Right ventricle myocardium superior (tissue), 1 donor: Measurements from ENCODE around the gene GPN2. TPM values are rescaled to one million over a fixed set of nuclear protein-coding genes. Genes with fewer than 3 reads are reported as not detected.

ENCODE experiments used
- ATAC-seq: fragments of 200-7000 bp; cut with Tn5 transposase; one replicate; pipeline ENCODE4 v1.9.1; 2020; ENCODE audit warnings: mild to moderate bottlenecking; ENCODE audit not compliant: poor library complexity
- DNase-seq: peaks from one replicate; pipeline ENCODE4 v3.0.0-alpha.2; 2020
- intact Hi-C: fragments of 100-400 bp; cut with DNase I; formaldehyde crosslinking; loops from one replicate; pipeline ENCODE4 v1.11.2; 2022
- long read RNA-seq: library from polyadenylated mRNA; unstranded; transcript quantifications from one replicate; pipeline ENCODE4 v2.0.0, GENCODE V29; 2021
- total RNA-seq: library from RNA; stranded (reverse); fragmentation: NEBNext Ultra II Directional; extraction: Animal tissue kit (Norgen Biotek cat#: 25700); gene quantifications from one replicate; pipeline ENCODE4 v1.2.1, GENCODE V29; 2021
- donor health status: DM: no; HTN: yes; CAD: no; lungs with severe emphysema.

GPN2 gene
- total RNA-seq, result 15.7 TPM
- long read RNA-seq, full-length matches to known transcripts, result 18 of 19 reads
- long read RNA-seq, partial matches to known transcripts, result 0 of 19 reads
- long read RNA-seq, other reads (novel, unspliced or antisense), result 1 of 19 reads

DNA sequence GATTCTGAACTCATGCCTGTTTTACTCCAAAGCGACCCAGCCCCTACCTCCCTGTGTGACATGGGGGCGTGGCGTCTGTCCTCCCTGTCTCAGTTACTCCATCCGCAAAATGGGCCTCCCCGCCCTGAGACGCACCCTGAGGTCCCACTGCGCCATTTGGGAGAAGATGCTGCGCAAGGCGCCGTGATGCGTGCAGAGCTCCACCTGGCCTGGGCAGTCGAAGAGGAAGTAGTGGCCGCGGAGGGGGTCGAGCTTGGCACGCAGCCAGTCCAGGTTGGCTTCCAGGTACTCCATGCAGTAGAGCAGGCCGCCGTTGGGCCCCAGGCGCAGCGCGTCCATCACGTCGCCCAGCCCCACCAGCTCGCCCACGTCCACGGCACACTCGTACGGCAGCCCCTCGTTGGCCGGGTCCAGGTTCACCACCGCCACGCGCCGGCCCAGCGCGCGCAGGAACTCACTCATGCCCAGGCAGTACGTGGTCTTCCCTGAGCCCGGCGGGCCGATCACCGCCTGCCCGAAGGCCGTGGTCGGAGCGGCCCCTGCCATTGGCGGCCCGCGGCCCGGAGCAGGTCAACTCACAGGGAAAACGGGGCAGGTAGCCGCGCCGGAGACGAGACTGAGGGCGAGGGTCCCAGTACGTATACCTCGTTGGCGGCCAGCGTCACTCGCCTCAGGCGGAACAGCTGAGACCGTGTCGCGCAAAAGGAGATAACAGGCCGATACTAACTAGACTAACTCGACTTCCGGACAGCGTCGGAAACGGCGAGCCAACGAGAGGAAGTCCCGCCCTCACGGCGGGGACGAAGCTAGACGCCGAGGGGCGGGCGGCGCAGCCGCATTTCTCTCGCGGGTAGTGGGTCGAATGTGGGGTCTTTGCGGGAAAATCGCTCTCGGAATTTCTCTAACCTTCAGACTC lies at the start of gene GPN2:
Gene GPN2 (minus strand): TSS at position 733 of the 916 bp plus-strand sequence. CDS start 187 bp downstream, at position 546.
- DNase-seq, result peak; percentile 89
- ATAC-seq, result peak; percentile 95
- intact Hi-C loops, result no loop called here

DNA sequence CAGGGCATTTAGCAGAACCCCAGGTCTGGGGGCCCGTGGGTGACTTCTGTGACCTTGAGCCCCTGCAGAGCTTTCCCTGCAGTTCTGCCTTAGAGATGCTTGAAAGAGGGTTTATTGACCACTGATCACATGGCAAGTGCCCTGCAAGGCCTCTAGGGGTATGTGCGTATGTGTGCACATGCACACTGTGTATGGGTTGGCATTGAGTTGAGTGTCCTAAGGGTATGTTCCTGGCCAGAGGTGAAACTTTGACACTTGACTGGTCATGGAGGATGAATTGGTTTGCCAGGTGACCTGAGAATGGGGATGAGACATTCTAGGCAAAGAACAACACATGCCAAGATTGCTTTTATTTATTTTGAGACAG lies 48.6 kb upstream of the GPN2 start:
- intact Hi-C loops, result no loop called here
- DNase-seq, result no peak
- peak; percentile 4 for ATAC-seq

DNA sequence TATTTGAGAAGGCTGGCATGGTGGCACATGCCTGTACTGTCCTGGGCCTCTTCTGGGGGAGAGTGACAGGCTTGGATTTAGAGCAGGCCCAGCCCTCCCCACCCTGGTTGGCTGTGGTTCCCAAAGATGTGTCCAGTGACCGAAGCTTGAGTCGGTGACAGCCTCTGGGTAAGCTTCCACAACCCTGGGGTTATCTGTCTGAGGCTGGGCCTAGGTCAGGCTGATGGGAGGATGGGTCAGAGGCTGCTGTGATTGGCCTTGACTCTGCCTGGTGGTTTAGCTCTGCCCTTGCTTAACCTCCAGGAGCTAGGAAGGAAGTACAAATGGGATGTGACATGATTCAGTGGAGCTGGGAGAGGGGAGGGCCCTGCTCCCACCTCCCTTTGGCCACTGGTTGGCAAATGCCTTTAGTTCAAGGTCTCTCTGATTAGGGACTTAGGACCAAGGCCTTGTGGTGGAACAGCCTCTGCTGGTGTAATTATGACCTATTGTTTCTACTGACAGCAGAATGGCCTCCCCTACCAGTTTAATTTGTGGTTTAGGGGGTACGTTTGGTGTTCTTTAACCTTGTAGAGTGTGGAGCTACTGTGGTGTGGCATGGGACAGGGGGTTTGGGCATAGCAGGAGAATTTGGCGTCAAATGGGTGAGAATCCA lies 48.0 kb upstream of the GPN2 start:
- DNase-seq (peak; percentile 50), ATAC-seq (peak; percentile 76)
- intact Hi-C loops, result no loop called here

DNA sequence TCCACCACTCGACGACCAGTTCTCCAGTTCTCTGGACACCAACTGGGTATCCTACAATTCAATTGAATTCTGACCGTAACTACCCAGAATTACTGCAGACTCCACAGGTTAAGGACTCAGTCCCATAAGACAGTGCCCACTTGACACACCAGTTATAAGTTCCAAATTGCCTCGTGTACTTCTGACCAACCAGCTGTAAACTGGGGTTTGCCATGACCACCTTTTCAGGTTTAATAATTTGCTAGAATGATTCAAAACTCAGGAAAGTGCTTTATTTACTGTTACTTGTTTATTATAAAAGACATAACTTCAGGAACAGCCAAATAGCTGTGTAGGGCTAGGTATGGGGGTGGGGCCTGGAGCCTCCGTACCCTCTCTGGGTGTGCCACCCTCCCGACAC lies 46.7 kb upstream of the GPN2 start:
- intact Hi-C loops, result no loop called here
- DNase-seq (no peak), ATAC-seq (no peak)

DNA sequence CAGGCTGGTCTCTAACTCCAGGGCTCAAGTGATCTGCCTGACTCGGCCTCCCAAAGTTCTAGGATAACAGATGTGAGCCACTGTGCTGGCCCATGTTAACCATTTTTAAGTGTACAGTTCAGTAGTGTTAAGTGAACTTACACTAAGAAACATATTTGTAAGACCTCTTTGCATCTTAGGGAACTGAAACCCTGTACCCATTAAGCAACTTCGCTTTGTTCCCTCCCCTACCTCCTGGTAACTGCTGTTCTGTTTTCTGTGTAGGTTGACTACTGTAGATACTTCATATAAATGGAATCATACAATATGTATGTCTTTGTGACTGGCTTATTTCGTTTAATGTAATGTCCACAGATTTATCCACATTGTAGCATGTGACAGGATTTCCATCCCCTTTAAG lies 42.4 kb upstream of the GPN2 start:
- intact Hi-C loops, result no loop called here
- DNase-seq (no peak), ATAC-seq (no peak)

DNA sequence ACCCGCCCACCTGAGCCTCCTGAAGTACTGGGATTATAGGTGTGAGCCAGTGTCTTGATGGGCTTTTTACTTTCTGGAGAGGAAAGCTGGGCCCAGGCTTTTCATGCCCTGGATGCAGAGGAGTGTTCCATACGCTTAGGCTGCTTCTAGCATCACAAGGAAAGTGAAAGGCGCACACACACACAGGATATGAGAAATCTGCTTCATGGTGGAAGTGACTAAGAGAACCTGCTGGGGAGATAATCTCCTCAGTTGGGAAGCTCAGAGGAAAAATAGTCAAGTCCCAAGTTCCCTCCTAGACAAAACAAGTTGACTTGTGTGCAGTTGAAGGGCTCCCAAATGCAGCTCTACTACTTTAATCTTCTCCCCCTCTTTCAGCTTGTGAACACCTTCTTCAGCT lies 33.6 kb upstream of the GPN2 start:
- intact Hi-C loops, result no loop called here
- DNase-seq, result no peak
- ATAC-seq, result no peak

DNA sequence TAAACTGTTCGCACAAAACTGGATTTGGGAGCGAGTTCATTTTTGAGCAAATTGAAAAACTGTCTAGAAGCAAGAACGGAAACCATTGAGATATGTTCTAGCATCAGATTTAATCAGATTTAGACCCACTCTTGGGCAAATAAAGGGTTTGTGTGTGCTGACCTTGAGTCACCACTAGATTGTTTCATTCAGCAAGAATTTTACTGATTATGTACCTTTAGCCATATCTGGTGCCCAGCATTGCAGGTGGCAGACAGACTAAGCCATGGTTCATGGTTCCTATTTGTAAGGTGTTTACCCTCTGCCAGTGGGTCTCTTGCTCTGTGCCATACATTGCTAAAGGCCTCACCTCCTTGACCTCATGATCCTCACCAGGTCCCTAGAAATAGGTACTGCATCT lies 32.8 kb upstream of the GPN2 start:
- DNase-seq (no peak), ATAC-seq (no peak)
- intact Hi-C loops, result no loop called here

DNA sequence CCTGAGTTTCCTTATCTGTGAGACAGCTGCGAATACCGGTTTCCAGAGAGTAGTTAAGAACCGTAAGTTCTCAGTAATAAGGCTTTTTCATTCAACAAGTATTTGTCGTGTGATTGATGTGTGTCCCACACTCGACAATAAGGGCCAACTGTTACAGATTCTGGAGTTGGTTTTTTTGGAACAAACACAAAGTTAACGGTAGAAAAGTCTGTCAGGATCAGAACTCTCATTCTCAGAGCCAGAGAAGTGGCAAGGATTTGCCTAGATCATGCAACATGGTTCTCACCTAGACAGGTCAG lies 32.3 kb upstream of the GPN2 start:
- DNase-seq (no peak), ATAC-seq (no peak)
- intact Hi-C loops, result no loop called here

DNA sequence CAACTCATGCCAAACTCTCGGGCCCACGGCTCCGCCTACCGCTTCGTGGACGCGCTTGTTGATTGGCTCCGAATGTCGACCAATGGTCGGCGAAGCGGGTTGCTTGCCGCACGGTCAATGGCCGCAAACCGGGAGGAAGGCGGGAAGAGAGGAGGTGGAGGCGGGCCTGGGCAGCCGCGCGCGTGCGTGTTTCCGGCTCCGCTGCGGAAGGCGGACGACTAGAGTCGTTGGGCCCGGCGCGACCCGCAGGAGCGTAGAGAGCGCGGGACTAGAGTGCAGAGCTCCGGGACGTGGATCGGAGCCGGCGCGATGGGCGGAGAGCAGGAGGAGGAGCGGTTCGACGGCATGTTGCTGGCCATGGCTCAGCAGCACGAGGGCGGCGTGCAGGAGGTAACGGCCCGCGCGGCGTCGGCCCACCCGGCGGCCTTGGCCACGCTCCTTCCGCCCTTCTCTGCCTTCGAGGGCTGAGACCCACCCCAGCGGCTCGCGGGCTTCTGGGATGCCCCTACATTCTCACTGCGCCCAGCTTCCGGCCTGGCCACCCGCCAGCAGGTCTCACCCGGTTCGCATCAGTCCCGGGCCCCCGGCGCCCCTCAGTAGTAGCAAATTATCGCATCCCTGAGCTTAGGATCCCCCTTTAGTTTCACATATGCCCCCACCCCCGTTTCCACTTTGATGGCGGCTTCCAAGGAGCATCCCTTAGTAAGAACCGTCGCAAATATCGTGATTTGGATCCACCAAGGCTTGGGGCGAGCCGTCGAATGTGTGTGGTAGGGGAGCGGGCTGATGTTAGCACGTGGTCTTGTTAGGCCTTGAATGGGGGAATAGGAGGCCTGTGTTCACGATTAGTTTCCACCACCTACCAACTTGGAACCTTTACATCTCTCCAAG lies 31.7 kb upstream of the GPN2 start, which contains the start of gene NUDC:
Gene NUDC (plus strand): TSS at position 204 of the 891 bp plus-strand sequence. CDS start 106 bp downstream, at position 310.
- ATAC-seq (peak; percentile 99), DNase-seq (peak; percentile 98)
- intact Hi-C loops, result no loop called here

DNA sequence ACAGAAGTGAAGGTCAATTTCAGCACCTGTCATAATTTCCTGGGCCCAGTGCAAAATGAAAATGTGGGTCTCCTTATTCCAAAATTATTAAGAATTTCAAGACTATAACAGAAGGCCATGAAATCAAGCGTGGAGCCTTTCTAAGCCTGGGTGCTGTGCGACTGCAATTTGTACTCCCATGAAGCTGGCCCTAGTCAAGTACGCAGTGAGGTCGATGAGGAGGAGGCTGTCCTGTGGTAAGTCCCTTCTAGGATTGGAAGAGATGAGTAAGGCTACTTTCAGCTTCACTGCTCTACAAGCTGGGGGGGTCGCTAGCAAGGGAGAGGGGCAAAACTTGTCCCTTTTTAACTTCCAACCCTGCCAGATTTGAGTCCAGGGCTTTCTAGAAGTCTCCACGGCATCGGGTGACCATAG lies 31.1 kb upstream of the GPN2 start:
- intact Hi-C loops, result no loop called here
- peak; percentile 35 for ATAC-seq
- DNase-seq, result no peak

DNA sequence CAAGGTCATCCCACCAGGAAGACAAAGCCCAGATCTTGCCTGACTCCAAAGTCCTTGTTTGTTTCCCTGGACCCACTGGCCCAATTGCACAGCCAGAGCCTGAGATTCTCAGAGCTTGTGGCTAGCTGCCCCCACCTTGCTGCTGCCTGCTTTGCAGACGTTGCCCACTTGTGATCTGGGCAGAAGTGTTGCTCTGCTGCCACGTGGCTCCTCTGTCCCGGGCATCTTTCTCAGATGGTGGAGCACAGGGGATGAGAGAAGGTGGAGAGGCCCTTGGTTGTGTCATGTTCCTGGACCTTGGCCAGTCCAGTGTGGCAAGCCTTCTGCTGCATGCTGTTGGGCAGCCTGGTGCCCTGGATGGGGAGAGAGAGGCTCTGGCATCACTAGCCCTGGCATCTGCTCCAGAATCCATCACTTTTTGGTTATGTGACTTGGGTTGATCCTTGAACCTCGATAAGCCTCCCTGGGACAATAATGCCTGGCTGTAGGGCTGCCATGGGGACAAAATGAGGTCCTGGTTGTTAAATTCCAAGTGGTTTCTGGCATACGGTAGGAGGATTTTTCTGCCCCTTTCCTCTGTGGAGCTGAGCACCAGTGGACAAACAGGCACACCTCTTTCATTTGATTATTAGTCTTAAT lies 25.2 kb upstream of the GPN2 start:
- intact Hi-C loops, result no loop called here
- ATAC-seq, result peak; percentile 61
- peak; percentile 57 for DNase-seq

DNA sequence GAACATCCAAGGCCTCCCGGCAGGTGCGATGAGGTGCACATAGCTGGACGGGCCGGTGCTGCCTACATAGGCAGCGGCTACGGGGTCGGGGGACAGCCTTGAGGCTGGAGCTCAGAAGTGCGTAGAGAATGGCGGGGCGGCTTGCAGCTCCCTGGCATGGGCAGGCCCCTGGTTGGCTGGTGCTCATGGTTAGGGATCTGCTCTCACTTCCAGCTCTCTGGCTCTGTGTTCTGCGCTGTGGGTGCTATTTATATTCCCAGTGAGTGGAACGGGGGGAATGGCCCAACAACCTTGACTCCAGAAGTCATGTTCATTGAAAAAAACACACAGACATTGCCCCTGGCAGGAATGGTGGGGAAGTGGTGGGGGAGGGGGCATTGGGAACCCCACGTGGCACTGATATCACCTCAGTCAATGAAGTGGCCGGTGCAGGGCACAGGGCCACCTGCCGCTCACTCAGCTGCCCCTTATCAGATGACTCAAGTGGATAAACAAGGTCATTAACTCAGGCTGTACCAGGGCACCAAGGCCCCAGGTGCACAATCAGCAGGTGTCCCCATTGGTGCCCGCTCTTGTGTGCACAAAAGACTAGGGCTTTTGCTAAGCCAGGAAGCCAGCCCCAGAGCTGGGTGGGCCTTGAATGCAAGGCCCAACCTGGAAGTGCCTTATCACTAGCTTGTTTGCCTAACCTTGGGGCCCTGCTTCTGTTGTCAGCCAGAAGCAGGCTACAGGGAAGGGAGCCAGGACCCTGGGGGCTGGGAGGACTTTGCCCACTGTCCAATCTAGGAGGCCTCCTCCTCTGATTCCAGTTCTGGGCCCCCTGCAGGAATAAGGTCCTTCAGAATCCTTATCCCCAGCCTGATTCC lies 23.9 kb upstream of the GPN2 start, which contains the start of gene NR0B2:
Gene NR0B2 (minus strand): TSS at position 222 of the 866 bp plus-strand sequence. CDS start 35 bp downstream, at position 187.
- DNase-seq (peak; percentile 75), ATAC-seq (peak; percentile 82)
- intact Hi-C loops, result no loop called here

DNA sequence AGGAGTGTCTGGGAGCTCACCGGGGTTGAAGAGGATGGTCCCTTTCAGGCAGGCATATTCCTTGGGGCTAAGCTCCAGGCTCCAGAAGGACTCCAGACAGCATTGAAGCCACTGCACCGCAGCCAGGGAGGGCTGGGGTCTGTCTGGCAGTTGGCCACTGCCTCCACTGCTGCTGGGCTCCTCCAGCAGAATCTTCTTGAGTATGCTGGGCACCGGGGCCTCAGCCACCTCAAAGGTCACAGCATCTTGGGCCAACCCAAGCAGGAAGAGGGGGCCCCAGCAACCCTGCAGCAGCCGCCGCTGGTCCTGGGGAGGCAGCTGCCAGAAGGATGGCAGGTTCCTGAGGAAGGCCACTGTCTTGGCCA lies 23.3 kb upstream of the GPN2 start:
- no peak for DNase-seq
- intact Hi-C loops, result no loop called here
- peak; percentile 11 for ATAC-seq

DNA sequence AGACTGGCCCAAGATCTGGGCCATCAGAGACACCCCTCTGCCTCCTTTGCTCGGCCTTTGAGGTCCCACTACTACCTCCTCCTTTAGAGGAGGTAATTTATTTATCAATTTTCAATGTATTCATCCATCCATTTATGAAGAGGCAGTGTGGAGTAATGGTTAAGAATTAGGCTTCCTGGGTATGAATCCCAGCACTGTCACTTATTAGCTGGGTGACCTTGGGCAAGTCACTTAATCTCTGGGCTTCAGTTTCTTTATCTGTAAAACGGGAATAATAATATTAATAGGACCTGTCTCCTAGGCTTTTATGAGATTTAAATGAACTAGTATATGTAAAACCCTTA lies 22.0 kb upstream of the GPN2 start:
- ATAC-seq, result no peak
- DNase-seq, result no peak
- intact Hi-C loops, result no loop called here

DNA sequence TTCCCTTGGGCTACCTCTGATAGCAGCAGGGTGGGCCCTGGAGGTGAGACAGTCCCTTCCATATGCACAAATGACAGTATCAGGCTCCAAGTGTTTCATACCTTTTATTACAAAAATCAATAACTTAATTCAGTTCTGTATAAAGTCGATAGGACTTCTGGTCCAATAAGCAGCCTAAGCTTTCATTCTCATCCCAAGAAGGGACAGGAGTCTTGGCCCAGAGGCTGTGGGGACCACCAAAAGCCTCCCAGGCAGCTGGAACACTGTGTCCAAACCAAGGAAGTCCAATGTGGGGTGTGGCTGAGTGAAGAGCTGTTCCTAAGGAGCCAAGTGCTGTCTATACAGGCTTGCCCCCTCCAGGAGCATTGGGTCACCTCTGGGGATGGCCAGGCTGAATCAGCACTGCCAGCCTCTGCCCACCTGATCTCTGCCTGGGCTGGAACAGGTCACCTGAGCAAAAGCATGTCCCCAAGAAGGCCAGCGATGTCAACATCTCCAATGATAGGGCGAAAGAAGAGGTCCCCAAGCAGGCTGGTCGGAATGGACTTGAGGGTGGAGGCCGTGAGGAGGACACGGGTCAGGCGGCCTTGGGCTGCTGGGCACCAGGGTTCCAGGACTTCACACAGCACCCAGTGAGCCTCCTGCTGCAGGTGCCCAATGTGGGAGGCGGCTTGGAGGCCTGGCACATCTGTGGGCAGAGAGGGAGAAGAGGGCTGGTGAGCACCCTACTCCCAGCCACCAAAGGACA lies 21.5 kb upstream of the GPN2 start:
- DNase-seq (no peak), ATAC-seq (no peak)
- intact Hi-C loops, result no loop called here

DNA sequence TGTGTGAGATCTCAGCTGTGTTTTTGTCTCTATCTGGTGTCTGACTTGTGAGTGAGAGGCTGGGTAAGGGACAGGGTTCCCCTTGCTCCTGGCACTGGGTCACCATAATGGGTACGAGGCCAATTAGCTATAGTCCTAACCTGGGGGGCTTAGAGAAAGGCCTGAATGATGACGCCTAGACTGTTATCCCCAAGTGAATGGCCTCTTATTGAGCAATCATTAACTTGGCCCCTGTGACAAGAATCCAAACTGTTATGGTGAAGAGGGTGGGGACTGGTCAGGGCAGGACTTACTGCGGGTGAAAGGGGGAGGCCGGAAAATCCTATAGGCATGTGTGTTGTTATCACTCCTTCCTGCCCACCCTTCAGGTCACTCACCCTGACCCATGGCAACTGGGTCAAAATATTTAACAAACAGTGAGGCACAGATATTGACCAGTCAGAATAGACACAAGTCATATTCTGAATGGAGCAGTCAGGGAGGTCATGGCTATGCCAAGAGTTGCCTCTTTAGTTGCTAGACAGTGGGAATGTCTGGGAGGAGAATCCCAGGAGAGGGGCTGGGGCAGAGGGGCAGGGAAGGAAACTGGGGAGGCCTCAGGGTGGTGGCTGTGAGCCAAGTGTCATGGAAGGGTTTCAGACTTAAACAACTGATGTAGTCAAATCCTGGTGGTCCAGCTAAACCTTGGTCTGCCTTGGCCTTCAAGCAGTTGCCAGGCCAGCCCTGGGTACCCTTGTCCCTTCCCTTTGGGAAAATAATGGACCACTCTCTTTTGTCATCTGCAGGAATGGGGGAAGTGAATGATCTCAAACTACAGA lies 20.5 kb upstream of the GPN2 start:
- ATAC-seq (no peak), DNase-seq (no peak)
- intact Hi-C loops, result no loop called here
